Lung (tissue), 12 donors: ENCODE results near the gene LLGL1. TPM values are rescaled to one million over a fixed set of nuclear protein-coding genes. Genes with fewer than 3 reads are reported as not detected.

Source experiments
- ATAC-seq: fragments of 200-7000 bp; cut with Tn5 transposase; one replicate; pipeline ENCODE4 v1.9.1; 2020; ENCODE audit warnings: moderate number of reproducible peaks; ENCODE audit not compliant: insufficient read depth, low FRiP score
- DNase-seq, 3 donors: peaks; one replicate each; pipeline ENCODE4 v3.0.0-alpha.2; 2013 to 2017
- H3K27ac ChIP-seq, 2 donors: one replicate each; pipeline ENCODE4 v1.5.1; 2013; ENCODE audit warnings: mild to moderate bottlenecking in 2 of 2, moderate library complexity in 2 of 2, control low read depth in 1 of 2, inconsistent platforms in 1 of 2, low read depth in 1 of 2, low read length in 1 of 2
- H3K27me3 ChIP-seq, 3 donors: one replicate each; pipeline ENCODE4 v1.5.1; 2013; ENCODE audit warnings: low read length in 2 of 3; ENCODE audit not compliant: control insufficient read depth in 3 of 3, insufficient read depth in 3 of 3
- H3K36me3 ChIP-seq, 4 donors: one replicate each; pipeline ENCODE4 v1.5.1; 2013; ENCODE audit warnings: low read length in 4 of 4, mild to moderate bottlenecking in 1 of 4, moderate library complexity in 1 of 4; ENCODE audit not compliant: control insufficient read depth in 4 of 4, insufficient read depth in 4 of 4
- H3K4me1 ChIP-seq, 5 donors: one replicate each; pipeline ENCODE4 v1.5.1; 2013; ENCODE audit warnings: low read length in 5 of 5, mild to moderate bottlenecking in 2 of 5, moderate library complexity in 1 of 5; ENCODE audit not compliant: control insufficient read depth in 5 of 5, insufficient read depth in 5 of 5
- H3K4me3 ChIP-seq: one replicate; pipeline ENCODE4 v1.5.1; 2013; ENCODE audit warnings: mild to moderate bottlenecking, control low read depth, moderate library complexity
- H3K9ac ChIP-seq, 2 donors: one replicate each; pipeline ENCODE4 v1.5.1; 2013; ENCODE audit warnings: low read length in 2 of 2, control low read depth in 1 of 2; ENCODE audit not compliant: insufficient read depth in 1 of 2
- H3K9me3 ChIP-seq, 4 donors: one replicate each; pipeline ENCODE4 v1.5.1; 2013; ENCODE audit warnings: low read length in 3 of 4, mild to moderate bottlenecking in 1 of 4, moderate library complexity in 1 of 4; ENCODE audit not compliant: control insufficient read depth in 4 of 4, insufficient read depth in 3 of 4
- CTCF ChIP-seq: IDR thresholded peaks from 2 replicates; pipeline ENCODE4 v1.5.1; 2012; ENCODE audit warnings: mild to moderate bottlenecking; ENCODE audit errors: control extremely low read depth, extremely low read depth
- WGBS, 2 donors: extraction: QIAGEN DNeasy Blood & Tissue Kit; methylation state at CpG; one replicate each; pipeline ENCODE4 v1.1.7; 2013; 5-methylcytosine and 5-hydroxymethylcytosine counted together
- polyA plus RNA-seq, 2 donors: library from polyadenylated mRNA; stranded (reverse); fragments of 200-250 nt; gene quantifications; one replicate each; pipeline ENCODE4 v1.2.1, GENCODE V29; 2013
- total RNA-seq, 2 donors: library from RNA; depleted of rRNA in 1 of 2; stranded (reverse); fragments of >200 nt in 1 of 2; gene quantifications; one replicate each; pipeline ENCODE4 v1.2.1, GENCODE V29; 2014 to 2021
- donor health status: control.
- donor health status: control.
- donor health status: Bipolar disorder and iron deficiency.
- donor health status: healthy.
- donor health status: DM: yes; HTN: yes; CAD: no.

The LLGL1 gene
- total and polyA plus RNA-seq, 4 donors = 7.1 to 21.8 (median 12.1) TPM

GRCh38 chr17:18233803-18234518 lies 8.5 kb downstream of the LLGL1 start:
- Histone ChIP-seq H3K4me1 (no peaks in the 10 kb centered on the region), H3K36me3 (peaks cover 0 to 39% (median 25%) of the 10 kb centered on the region in 4 donors), H3K9ac (no peak overlapping the region), H3K27me3 (no peaks in the 10 kb centered on the region), H3K4me3 (no peak overlapping the region), H3K9me3 (no peaks in the 10 kb centered on the region), H3K27ac (no peak overlapping the region)
- no peak for TF ChIP-seq CTCF
- WGBS, 2 donors = 94 to 95% methylated on average over 22 of the region's 22 CpGs
- ATAC-seq (no peak), DNase-seq (no peak)

GRCh38 chr17:18234853-18235380 lies 9.5 kb downstream of the LLGL1 start:
- 96 to 97% methylated on average over 22 of the region's 22 CpGs for WGBS, 2 donors
- H3K36me3 ChIP-seq = peaks cover 0 to 42% (median 26%) of the 10 kb centered on the region in 4 donors

GRCh38 chr17:18235743-18236256 lies 10.4 kb downstream of the LLGL1 start:
- no peak overlapping the region for H3K9ac ChIP-seq
- H3K4me1 ChIP-seq = no peaks in the 10 kb centered on the region
- H3K27ac ChIP-seq = no peak overlapping the region
- ATAC-seq (no peak), DNase-seq (no peak)
- no peak for TF ChIP-seq CTCF
- H3K9me3 ChIP-seq = no peaks in the 10 kb centered on the region
- no peak overlapping the region for H3K4me3 ChIP-seq
- peaks cover 0 to 42% (median 27%) of the 10 kb centered on the region in 4 donors for H3K36me3 ChIP-seq
- WGBS, 2 donors = 73 to 78% methylated on average over 14 of the region's 14 CpGs
- H3K27me3 ChIP-seq = no peaks in the 10 kb centered on the region

More at GRCh38 chr17:18234853-18235380, 9.5 kb downstream of the LLGL1 start:
- no peak for TF ChIP-seq CTCF
- H3K9me3 ChIP-seq = no peaks in the 10 kb centered on the region
- no peak for ATAC-seq
- H3K4me3 ChIP-seq = no peak overlapping the region
- DNase-seq = no peak
- no peaks in the 10 kb centered on the region for H3K27me3 ChIP-seq
- H3K27ac ChIP-seq = no peak overlapping the region
- no peaks in the 10 kb centered on the region for H3K4me1 ChIP-seq
- H3K9ac ChIP-seq = no peak overlapping the region
